A673 (cell line): ENCODE measurements around the gene KLHL28. TPM values are rescaled to one million over a fixed set of nuclear protein-coding genes. Genes with fewer than 3 reads are reported as not detected.

Source experiments
- BruUV-seq: library from RNA; stranded (reverse); fragments of 400-500 nt; replicated peaks from 2 replicates; lab custom pipeline; 2021; lab: Mats Ljungman, UMichigan
- CTCF ChIA-PET: fragments of 300-600 bp; sonication (Branson Sonifier 250); formaldehyde crosslinking; loops from one replicate; lab custom pipeline; 2022; ENCODE audit warnings: antibody characterized with exemption; lab: Charles Lee
- POLR2A ChIA-PET: fragments of 300-600 bp; sonication (Branson Sonifier 250); formaldehyde crosslinking; loops from one replicate; lab custom pipeline; 2022; ENCODE audit warnings: antibody characterized with exemption; ENCODE audit not compliant: low non-redundant PET; lab: Charles Lee
- DNase-seq: peaks from one replicate; pipeline ENCODE4 v3.0.0-alpha.2; 2015; ENCODE audit warnings: low spot score
- H3K27ac ChIP-seq: fragments of 200-600 bp; sonication (generic); 2 replicates; pipeline ENCODE4 v1.5.1; 2016; ENCODE audit warnings: mixed run types, low read depth, mild to moderate bottlenecking, mixed read lengths, antibody characterized with exemption, low read length; ENCODE audit not compliant: poor library complexity, severe bottlenecking
- H3K27me3 ChIP-seq: fragments of 200-600 bp; sonication (generic); replicated peaks from 2 replicates; pipeline ENCODE4 v1.6.1; 2017; ENCODE audit warnings: mixed run types, low read depth, mild to moderate bottlenecking, mixed read lengths, antibody characterized with exemption, low read length; ENCODE audit not compliant: insufficient read depth, poor library complexity
- H3K36me3 ChIP-seq: fragments of 200-600 bp; sonication (generic); 2 replicates; pipeline ENCODE4 v1.6.1; 2016; ENCODE audit warnings: mixed run types, mild to moderate bottlenecking, mixed read lengths, antibody characterized with exemption, low read length; ENCODE audit not compliant: insufficient read depth, poor library complexity, severe bottlenecking
- H3K4me1 ChIP-seq: fragments of 200-600 bp; sonication (generic); 2 replicates; pipeline ENCODE4 v1.6.1; 2017; ENCODE audit warnings: mixed run types, mild to moderate bottlenecking, mixed read lengths, antibody characterized with exemption, low read length; ENCODE audit not compliant: insufficient read depth, poor library complexity, severe bottlenecking
- H3K4me3 ChIP-seq: fragments of 200-600 bp; sonication (generic); 2 replicates; pipeline ENCODE4 v1.5.1; 2016; ENCODE audit warnings: low read depth, mixed run types, mild to moderate bottlenecking, mixed read lengths, low read length; ENCODE audit not compliant: poor library complexity, severe bottlenecking
- H3K9me3 ChIP-seq: fragments of 200-600 bp; sonication (generic); 2 replicates; pipeline ENCODE4 v1.6.1; 2016; ENCODE audit warnings: mixed run types, low read depth, mild to moderate bottlenecking, mixed read lengths, antibody characterized with exemption, low read length; ENCODE audit not compliant: poor library complexity, severe bottlenecking
- EZH2 ChIP-seq: fragments of 200-600 bp; sonication (generic); IDR thresholded peaks from 2 replicates; pipeline ENCODE4 v1.6.1; 2017; ENCODE audit warnings: borderline replicate concordance, low read depth, mild to moderate bottlenecking, mixed read lengths, antibody characterized with exemption, low read length; ENCODE audit not compliant: poor library complexity, severe bottlenecking
- intact Hi-C: fragments of 100-400 bp; cut with micrococcal nuclease; formaldehyde crosslinking; loops from one replicate; pipeline ENCODE4 v1.10.0; 2022; ENCODE audit not compliant: unreplicated experiment
- total RNA-seq: library from RNA; stranded (reverse); gene quantifications from 2 replicates; pipeline ENCODE4 v1.2.3, GENCODE V29; 2021
- TF ChIP-seq, protein P1 (sequence below): fragments of 300-800, 200-600 bp; sonication (generic); conservative IDR thresholded peaks from 2 replicates; pipeline ENCODE4 v1.5.1; 2017; ENCODE audit warnings: low read depth, mild to moderate bottlenecking, antibody characterized with exemption, low read length, moderate library complexity, mixed read lengths

KLHL28 gene
- total RNA-seq, 1 experiment from 2014 or later = 10.0 TPM

DNA sequence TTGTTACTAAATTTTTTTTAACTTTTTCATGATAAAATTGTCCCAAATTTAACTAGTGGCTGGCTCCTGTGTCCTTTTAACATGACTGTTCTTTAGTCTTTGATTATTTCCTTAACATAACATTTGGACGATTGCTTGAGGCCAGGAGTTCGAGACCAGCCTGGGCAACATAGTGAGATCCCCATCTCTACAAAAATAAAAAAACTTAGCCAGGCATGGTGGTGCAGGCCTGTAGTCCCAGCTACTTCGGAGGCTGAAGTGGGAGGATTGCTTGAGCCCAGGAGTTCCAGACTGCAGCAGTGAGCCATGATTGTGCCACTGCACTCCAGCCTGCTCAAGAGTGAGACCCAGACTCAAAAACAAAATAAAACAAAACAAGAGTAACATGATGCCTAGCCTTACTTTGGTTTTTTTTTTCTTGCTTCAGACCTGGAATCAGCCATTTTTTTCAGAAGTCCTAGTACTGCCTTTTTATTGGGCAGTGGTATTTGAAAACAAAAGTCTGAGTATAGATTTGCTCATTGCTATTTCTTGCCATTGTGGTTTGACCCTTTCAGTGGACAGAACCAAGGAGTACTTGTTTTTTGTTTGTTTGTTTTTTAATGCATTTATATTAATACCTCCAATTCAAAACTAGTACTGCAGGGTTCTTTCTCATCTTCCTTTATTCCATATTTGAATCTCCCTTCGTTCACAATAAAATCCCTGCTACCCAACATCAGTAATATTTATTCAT is 5.0 kb upstream of the KLHL28 start:
- peaks cover 14% of the 10 kb centered on the region for H3K36me3 ChIP-seq
- intact Hi-C loops = no loop called here
- no peaks in the 10 kb centered on the region for H3K9me3 ChIP-seq
- DNase-seq = no peak
- TF ChIP-seq, protein P1, sequence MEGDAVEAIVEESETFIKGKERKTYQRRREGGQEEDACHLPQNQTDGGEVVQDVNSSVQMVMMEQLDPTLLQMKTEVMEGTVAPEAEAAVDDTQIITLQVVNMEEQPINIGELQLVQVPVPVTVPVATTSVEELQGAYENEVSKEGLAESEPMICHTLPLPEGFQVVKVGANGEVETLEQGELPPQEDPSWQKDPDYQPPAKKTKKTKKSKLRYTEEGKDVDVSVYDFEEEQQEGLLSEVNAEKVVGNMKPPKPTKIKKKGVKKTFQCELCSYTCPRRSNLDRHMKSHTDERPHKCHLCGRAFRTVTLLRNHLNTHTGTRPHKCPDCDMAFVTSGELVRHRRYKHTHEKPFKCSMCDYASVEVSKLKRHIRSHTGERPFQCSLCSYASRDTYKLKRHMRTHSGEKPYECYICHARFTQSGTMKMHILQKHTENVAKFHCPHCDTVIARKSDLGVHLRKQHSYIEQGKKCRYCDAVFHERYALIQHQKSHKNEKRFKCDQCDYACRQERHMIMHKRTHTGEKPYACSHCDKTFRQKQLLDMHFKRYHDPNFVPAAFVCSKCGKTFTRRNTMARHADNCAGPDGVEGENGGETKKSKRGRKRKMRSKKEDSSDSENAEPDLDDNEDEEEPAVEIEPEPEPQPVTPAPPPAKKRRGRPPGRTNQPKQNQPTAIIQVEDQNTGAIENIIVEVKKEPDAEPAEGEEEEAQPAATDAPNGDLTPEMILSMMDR = no peak
- TF ChIP-seq EZH2 = no peak
- ChIA-PET POLR2A (no interaction called here), CTCF (no interaction called here)
- H3K27ac ChIP-seq = peak overlapping the region; percentile 6
- peaks cover 2% of the 10 kb centered on the region for H3K4me1 ChIP-seq
- no TSS peak for BruUV-seq
- peak overlapping the region; percentile 33 for H3K4me3 ChIP-seq
- no peaks in the 10 kb centered on the region for H3K27me3 ChIP-seq

DNA sequence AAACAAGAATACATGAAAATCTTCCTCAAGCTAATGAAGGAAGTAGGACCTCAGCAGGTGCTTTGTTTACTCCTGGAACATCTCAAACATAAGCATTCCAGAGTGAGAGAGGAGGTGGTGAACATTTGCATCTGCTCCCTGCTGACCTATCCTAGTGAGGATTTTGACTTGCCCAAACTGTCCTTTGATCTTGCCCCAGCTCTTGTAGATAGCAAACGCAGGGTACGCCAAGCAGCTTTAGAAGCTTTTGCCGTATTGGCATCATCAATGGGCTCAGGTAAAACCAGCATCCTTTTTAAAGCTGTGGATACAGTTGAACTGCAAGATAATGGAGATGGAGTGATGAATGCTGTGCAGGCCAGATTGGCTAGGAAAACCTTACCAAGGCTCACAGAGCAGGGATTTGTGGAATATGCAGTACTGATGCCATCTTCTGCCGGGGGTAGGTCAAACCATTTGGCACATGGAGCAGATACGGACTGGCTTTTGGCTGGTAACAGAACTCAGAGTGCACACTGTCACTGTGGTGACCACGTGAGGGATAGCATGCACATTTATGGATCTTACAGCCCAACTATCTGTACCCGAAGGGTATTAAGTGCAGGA is 2.1 kb upstream of the KLHL28 start:
- Histone ChIP-seq H3K27me3 (no peaks in the 10 kb centered on the region), H3K9me3 (no peaks in the 10 kb centered on the region), H3K27ac (no peak overlapping the region), H3K4me1 (peaks cover 9% of the 10 kb centered on the region), H3K36me3 (no peaks in the 10 kb centered on the region), H3K4me3 (peak overlapping the region; percentile 76)
- BruUV-seq = no TSS peak
- CTCF ChIA-PET = no interaction called here
- no peak for TF ChIP-seq EZH2
- intact Hi-C loops = loop anchor here (5.0 kb wide), 1 partner anchor 118 kb away; the partner anchor contains the start of gene PRPF39
- no peak for DNase-seq
- POLR2A ChIA-PET = no interaction called here

DNA sequence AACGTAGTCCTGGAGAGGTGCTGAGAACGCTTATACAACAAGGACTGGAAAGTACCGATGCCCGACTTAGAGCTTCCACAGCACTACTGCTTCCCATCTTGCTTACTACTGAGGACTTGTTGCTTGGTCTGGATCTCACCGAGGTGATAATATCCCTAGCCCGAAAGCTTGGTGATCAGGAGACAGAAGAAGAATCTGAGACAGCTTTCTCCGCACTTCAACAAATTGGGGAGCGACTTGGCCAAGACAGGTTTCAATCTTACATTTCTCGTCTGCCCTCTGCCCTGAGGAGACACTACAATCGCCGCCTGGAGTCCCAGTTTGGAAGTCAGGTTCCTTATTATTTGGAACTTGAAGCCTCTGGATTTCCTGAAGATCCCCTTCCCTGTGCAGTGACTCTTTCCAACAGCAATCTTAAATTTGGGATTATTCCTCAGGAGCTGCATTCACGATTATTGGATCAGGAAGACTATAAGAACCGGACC is 1.3 kb upstream of the KLHL28 start:
- TF ChIP-seq, protein P1 = no peak
- TF ChIP-seq EZH2 = no peak
- POLR2A ChIA-PET = no interaction called here
- no peaks in the 10 kb centered on the region for H3K9me3 ChIP-seq
- H3K4me1 ChIP-seq = peaks cover 13% of the 10 kb centered on the region
- no peaks in the 10 kb centered on the region for H3K27me3 ChIP-seq
- H3K27ac ChIP-seq = peak overlapping the region; percentile 85
- intact Hi-C loops = loop anchor here (5.0 kb wide), 1 partner anchor 119 kb away; the partner anchor contains the start of gene PRPF39
- DNase-seq = peak; percentile 25
- BruUV-seq = TSS peak; percentile 29
- no peaks in the 10 kb centered on the region for H3K36me3 ChIP-seq
- H3K4me3 ChIP-seq = peak overlapping the region; percentile 76
- CTCF ChIA-PET = no interaction called here
